Fibroblast of lung (primary cell): ENCODE data around the gene SDSL.

Source experiments
- EZH2 ChIP-seq: IDR thresholded peaks from 2 replicates; pipeline ENCODE4 v1.5.1; 2012; ENCODE audit warnings: low read length, control low read depth, mild to moderate bottlenecking; ENCODE audit errors: missing control alignments
- TF ChIP-seq, protein P1 (sequence below), 2 donors: IDR thresholded peaks in 1 of 2; conservative IDR thresholded peaks in 1 of 2; 1 replicate in 1 of 2; 2 replicates in 1 of 2; pipeline ENCODE4 v1.5.1; 2011 to 2012; ENCODE audit warnings: low read length in 2 of 2, control low read depth in 1 of 2, inconsistent platforms in 1 of 2, low read depth in 1 of 2, mild to moderate bottlenecking in 1 of 2

DNA sequence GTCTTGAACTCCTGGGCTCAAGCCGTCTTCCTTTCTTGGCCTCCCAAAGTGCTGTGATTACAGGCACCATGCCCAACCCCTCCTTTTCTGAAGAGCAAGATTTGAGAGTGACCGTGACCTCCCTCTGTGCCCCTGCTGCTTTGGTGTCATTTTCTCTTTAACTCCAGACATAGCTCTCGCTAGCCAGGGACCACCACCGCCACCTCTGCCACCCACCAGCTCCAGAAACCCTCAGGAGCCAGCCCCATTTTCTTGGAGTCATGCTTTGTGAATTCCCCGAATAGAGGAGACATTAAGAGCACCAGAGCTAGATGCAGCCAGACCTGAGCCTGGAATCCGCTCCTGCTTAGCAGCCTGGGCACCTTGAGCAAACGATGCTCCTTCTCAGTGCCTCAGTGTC lies 18.2 kb downstream of the SDSL start:
- TF ChIP-seq, protein P1, sequence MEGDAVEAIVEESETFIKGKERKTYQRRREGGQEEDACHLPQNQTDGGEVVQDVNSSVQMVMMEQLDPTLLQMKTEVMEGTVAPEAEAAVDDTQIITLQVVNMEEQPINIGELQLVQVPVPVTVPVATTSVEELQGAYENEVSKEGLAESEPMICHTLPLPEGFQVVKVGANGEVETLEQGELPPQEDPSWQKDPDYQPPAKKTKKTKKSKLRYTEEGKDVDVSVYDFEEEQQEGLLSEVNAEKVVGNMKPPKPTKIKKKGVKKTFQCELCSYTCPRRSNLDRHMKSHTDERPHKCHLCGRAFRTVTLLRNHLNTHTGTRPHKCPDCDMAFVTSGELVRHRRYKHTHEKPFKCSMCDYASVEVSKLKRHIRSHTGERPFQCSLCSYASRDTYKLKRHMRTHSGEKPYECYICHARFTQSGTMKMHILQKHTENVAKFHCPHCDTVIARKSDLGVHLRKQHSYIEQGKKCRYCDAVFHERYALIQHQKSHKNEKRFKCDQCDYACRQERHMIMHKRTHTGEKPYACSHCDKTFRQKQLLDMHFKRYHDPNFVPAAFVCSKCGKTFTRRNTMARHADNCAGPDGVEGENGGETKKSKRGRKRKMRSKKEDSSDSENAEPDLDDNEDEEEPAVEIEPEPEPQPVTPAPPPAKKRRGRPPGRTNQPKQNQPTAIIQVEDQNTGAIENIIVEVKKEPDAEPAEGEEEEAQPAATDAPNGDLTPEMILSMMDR (conservative IDR thresholded peaks at IDR 0.05 in 1 of 2, IDR thresholded peaks at IDR 0.05 in 1 of 2; ENCODE audit: low read depth in 1 of 2, low read length in 2 of 2): no peak
- TF ChIP-seq EZH2: no peak
